SK-N-SH (cell line): Measurements from ENCODE around the gene GPR39. TPM values are rescaled to one million over a fixed set of nuclear protein-coding genes. Genes with fewer than 3 reads are reported as not detected.

Experiments
- CTCF ChIA-PET: fragments of 300-600, 350-600 bp; formaldehyde crosslinking; extraction: SDS; loops from one replicate; lab custom pipeline; 2021; lab: Yijun Ruan, JAX
- POLR2A ChIA-PET: fragments of 350-600 bp; sonication (Branson Sonifier 250); formaldehyde crosslinking; extraction: SDS; loops from one replicate; lab custom pipeline; 2020; ENCODE audit warnings: antibody characterized with exemption, inconsistent platforms; lab: Yijun Ruan, JAX
- DNase-seq: peaks from one replicate; pipeline ENCODE4 v3.0.0; 2012
- H2AFZ ChIP-seq: fragments of 200-600 bp; sonication (generic); 2 replicates; pipeline ENCODE4 v1.8.1; 2016; ENCODE audit warnings: antibody characterized with exemption, mild to moderate bottlenecking, low read depth
- H3F3A ChIP-seq: fragments of 200-600 bp; sonication (generic); replicated peaks from 2 replicates; pipeline ENCODE3; 2016; ENCODE audit warnings: antibody characterized with exemption, mild to moderate bottlenecking; ENCODE audit not compliant: insufficient read depth
- H3K27ac ChIP-seq, 2 experiments: fragments of 200-500 bp in 1 of 2; fragments of 200-600 bp in 1 of 2; sonication (Bioruptor generic) in 1 of 2; sonication (generic), shearing (Covaris generic) in 1 of 2; 2 replicates each; pipeline versions ENCODE4 v1.5.1 to v1.6.1; 2014 to 2016; ENCODE audit warnings: low read depth in 2 of 2, inconsistent platforms in 1 of 2, low read length in 1 of 2, mild to moderate bottlenecking in 1 of 2, mixed read lengths in 1 of 2
- H3K27me3 ChIP-seq: fragments of 200-600 bp; sonication (generic), shearing (Covaris generic); 2 replicates; pipeline ENCODE4 v1.6.1; 2016; ENCODE audit warnings: mixed run types; ENCODE audit not compliant: insufficient read depth
- H3K36me3 ChIP-seq, 2 experiments: fragments of 200-500 bp in 1 of 2; fragments of 200-600 bp in 1 of 2; sonication (Bioruptor generic) in 1 of 2; sonication (generic) in 1 of 2; replicated peaks in 1 of 2; 2 replicates each; pipeline versions ENCODE3 to v1.5.1; 2014 to 2016; ENCODE audit warnings: low read length in 1 of 2, mild to moderate bottlenecking in 1 of 2; ENCODE audit not compliant: insufficient read depth in 2 of 2, control insufficient read depth in 1 of 2
- H3K4me1 ChIP-seq, 2 experiments: fragments of 200-500 bp in 1 of 2; fragments of 200-600 bp in 1 of 2; sonication (Bioruptor generic) in 1 of 2; sonication (generic), shearing (Covaris generic) in 1 of 2; 2 replicates each; pipeline versions ENCODE4 v1.5.1 to v1.6.1; 2014 to 2016; ENCODE audit warnings: low read depth in 1 of 2, low read length in 1 of 2, mixed run types in 1 of 2; ENCODE audit not compliant: insufficient read depth in 2 of 2, control insufficient read depth in 1 of 2
- H3K4me2 ChIP-seq: fragments of 200-600 bp; sonication (generic), shearing (Covaris generic); 2 replicates; pipeline ENCODE4 v1.6.1; 2017; ENCODE audit warnings: mixed run types
- H3K4me3 ChIP-seq, 2 experiments: fragments of 200-500 bp in 1 of 2; fragments of 200-600 bp in 1 of 2; sonication (Bioruptor generic) in 1 of 2; sonication (generic), shearing (Covaris generic) in 1 of 2; 2 replicates each; pipeline versions ENCODE4 v1.5.1 to v1.8.1; 2014 to 2016; ENCODE audit warnings: low read depth in 2 of 2, inconsistent platforms in 1 of 2, low read length in 1 of 2, mild to moderate bottlenecking in 1 of 2, mixed read lengths in 1 of 2, moderate library complexity in 1 of 2
- H3K79me2 ChIP-seq: fragments of 200-600 bp; sonication (generic); 2 replicates; pipeline ENCODE4 v1.8.1; 2017; ENCODE audit warnings: mild to moderate bottlenecking; ENCODE audit not compliant: insufficient read depth
- H3K9ac ChIP-seq: fragments of 200-600 bp; sonication (generic); 2 replicates; pipeline ENCODE4 v1.6.1; 2017; ENCODE audit warnings: mixed run types
- H3K9me2 ChIP-seq: fragments of 200-600 bp; sonication (generic); 2 replicates; pipeline ENCODE4 v1.6.1; 2017; ENCODE audit warnings: mixed run types
- H3K9me3 ChIP-seq: fragments of 200-600 bp; sonication (generic); 2 replicates; pipeline ENCODE4 v1.6.1; 2017; ENCODE audit warnings: mixed run types, mild to moderate bottlenecking, moderate library complexity
- H4K20me1 ChIP-seq: fragments of 200-600 bp; sonication (generic); 2 replicates; pipeline ENCODE4 v1.6.1; 2017; ENCODE audit warnings: mild to moderate bottlenecking, mixed run types; ENCODE audit not compliant: insufficient read depth
- CTCF ChIP-seq: fragments of 200-600 bp; sonication (generic); IDR thresholded peaks from 2 replicates; pipeline ENCODE4 v1.6.1; 2017; ENCODE audit warnings: antibody characterized with exemption, mild to moderate bottlenecking, moderate library complexity
- ELF1 ChIP-seq: IDR thresholded peaks from 2 replicates; pipeline ENCODE4 v1.4.0; 2012
- FOXJ3 ChIP-seq: sonication (generic); formaldehyde crosslinking; IDR thresholded peaks from 2 replicates; pipeline ENCODE4 v1.5.1; 2020; ENCODE audit warnings: mild to moderate bottlenecking, missing genetic modification reagents
- GABPA ChIP-seq: IDR thresholded peaks from 2 replicates; pipeline ENCODE4 v1.4.0; 2012; ENCODE audit warnings: low read depth, mild to moderate bottlenecking
- GATA2 ChIP-seq: sonication (generic); formaldehyde crosslinking; IDR thresholded peaks from 2 replicates; pipeline ENCODE4 v1.5.0; 2020; ENCODE audit warnings: mild to moderate bottlenecking, missing genetic modification reagents
- IRF3 ChIP-seq: fragments of 150-350 bp; IDR thresholded peaks from 2 replicates; pipeline ENCODE4 v1.6.1; 2016; ENCODE audit warnings: mild to moderate bottlenecking, low read depth, low read length
- JUND ChIP-seq: IDR thresholded peaks from 2 replicates; pipeline ENCODE4 v1.4.0; 2012
- NFIC ChIP-seq: IDR thresholded peaks from 2 replicates; pipeline ENCODE4 v1.4.0; 2012; ENCODE audit warnings: borderline replicate concordance
- POLR2AphosphoS5 ChIP-seq: IDR thresholded peaks from 2 replicates; pipeline ENCODE4 v1.6.1; 2012; ENCODE audit warnings: low read depth, low read length
- RCOR1 ChIP-seq: fragments of 150-350 bp; IDR thresholded peaks from 2 replicates; pipeline ENCODE4 v1.6.1; 2017; ENCODE audit warnings: antibody characterized with exemption, low read length
- SMC3 ChIP-seq: IDR thresholded peaks from 2 replicates; pipeline ENCODE4 v1.6.1; 2012; ENCODE audit warnings: low read depth, low read length, improper control_type of control experiment
- TCF12 ChIP-seq: IDR thresholded peaks from 2 replicates; pipeline ENCODE4 v1.4.0; 2012
- USF1 ChIP-seq: IDR thresholded peaks from 2 replicates; pipeline ENCODE4 v1.4.0; 2012; ENCODE audit warnings: low read depth, borderline replicate concordance
- ZBTB33 ChIP-seq: IDR thresholded peaks from 2 replicates; pipeline ENCODE4 v1.4.0; 2012; ENCODE audit warnings: low read depth, borderline replicate concordance
- WGBS: methylation state at CpG from one replicate; pipeline ENCODE4 v1.1.6; 2017; ENCODE audit warnings: low lambda C conversion rate; 5-methylcytosine and 5-hydroxymethylcytosine counted together
- polyA plus RNA-seq, 3 experiments: library from polyadenylated mRNA; depleted of rRNA; stranded (reverse); fragments of >200 nt; gene quantifications; 2 replicates each; pipeline ENCODE4 v1.2.3, GENCODE V29; 2012

Gene GPR39
- polyA plus RNA-seq, 1 of the 3 experiments (the other 2 are of a cell fraction) = 2.3 TPM

GRCh38 chr2:132446444-132446843 lies 29.8 kb downstream of the GPR39 start:
- no peak overlapping the region for H3K4me2 ChIP-seq
- H3K4me1 ChIP-seq = no peaks in the 10 kb centered on the region
- no peak for DNase-seq
- no peaks in the 10 kb centered on the region for H3K79me2 ChIP-seq
- H3K4me3 ChIP-seq = no peak overlapping the region
- no peaks in the 10 kb centered on the region for H3K9me2 ChIP-seq
- no peak overlapping the region for H2AFZ ChIP-seq
- H4K20me1 ChIP-seq = no peaks in the 10 kb centered on the region
- TF ChIP-seq JUND (no peak), CTCF (no peak), TCF12 (no peak), ELF1 (peak; percentile 57)
- TF ChIP-seq, all 33 proteins: peak for 1
- H3K27ac ChIP-seq = no peak overlapping the region
- H3K27me3 ChIP-seq = no peaks in the 10 kb centered on the region
- ChIA-PET CTCF (interaction anchor here (1.2 to 5.1 kb wide), 3 partner anchors 16 to 101 kb away, joined by 3 to 30 read pairs (median 5); no protein-coding TSS in a partner anchor), POLR2A (no interaction called here)
- no peaks in the 10 kb centered on the region for H3K36me3 ChIP-seq
- 85% methylated on average over 2 of the region's 2 CpGs for WGBS
- no peaks in the 10 kb centered on the region for H3F3A ChIP-seq
- no peaks in the 10 kb centered on the region for H3K9me3 ChIP-seq
- H3K9ac ChIP-seq = no peak overlapping the region

- Histone ChIP-seq H2AFZ (no peak overlapping the region), H3K27ac (no peak overlapping the region), H3K9me3 (no peaks in the 10 kb centered on the region), H3K36me3 (no peaks in the 10 kb centered on the region), H3K79me2 (no peaks in the 10 kb centered on the region), H3K27me3 (no peaks in the 10 kb centered on the region), H3K4me3 (no peak overlapping the region), H3K9ac (no peak overlapping the region), H4K20me1 (no peaks in the 10 kb centered on the region), H3K9me2 (no peaks in the 10 kb centered on the region), H3F3A (no peaks in the 10 kb centered on the region), H3K4me2 (no peak overlapping the region), H3K4me1 (no peaks in the 10 kb centered on the region)
- WGBS = 86% methylated on average over 6 of the region's 6 CpGs
- ChIA-PET POLR2A (no interaction called here), CTCF (interaction anchor here (0.6 to 5.1 kb wide), 14 partner anchors 9 to 99 kb away, joined by 3 to 30 read pairs (median 4); no protein-coding TSS in a partner anchor)
- DNase-seq = no peak
- TF ChIP-seq FOXJ3 (no peak), RCOR1 (no peak), SMC3 (no peak), NFIC (no peak), GABPA (no peak)
These were observed 31.7 kb downstream of the GPR39 start for GRCh38 chr2:132448331-132448730.

- Histone ChIP-seq H3F3A (no peaks in the 10 kb centered on the region), H3K27me3 (no peaks in the 10 kb centered on the region), H3K4me2 (no peak overlapping the region), H3K4me3 (peak overlapping the region in 1 of 2 experiments; percentile 22; a peak in 1 of 4 replicates), H3K9ac (no peak overlapping the region), H3K27ac (no peak overlapping the region), H3K79me2 (no peaks in the 10 kb centered on the region), H4K20me1 (no peaks in the 10 kb centered on the region), H3K4me1 (no peaks in the 10 kb centered on the region), H2AFZ (no peak overlapping the region), H3K36me3 (no peaks in the 10 kb centered on the region), H3K9me2 (no peaks in the 10 kb centered on the region), H3K9me3 (no peaks in the 10 kb centered on the region)
- CTCF ChIA-PET = interaction anchor here (0.6 to 5.1 kb wide), 17 partner anchors 9 to 100 kb away, joined by 3 to 30 read pairs (median 4); no protein-coding TSS in a partner anchor
- WGBS = 86% methylated on average over 4 of the region's 4 CpGs
- POLR2A ChIA-PET = interaction anchor here (0.9 kb wide), 1 partner anchor 14 kb away, joined by 3 read pairs; no protein-coding TSS in a partner anchor
- DNase-seq = peak; percentile 37
- TF ChIP-seq USF1 (no peak), IRF3 (no peak), GATA2 (no peak), ZBTB33 (no peak), POLR2AphosphoS5 (no peak), RCOR1 (no peak), CTCF (peak; percentile 71), TCF12 (no peak)
These were observed 32.2 kb downstream of the GPR39 start for GRCh38 chr2:132448771-132449170.
